Osteocyte (in vitro differentiated cells): ENCODE results near the gene MYADM. TPM values are rescaled to one million over a fixed set of nuclear protein-coding genes. Genes with fewer than 3 reads are reported as not detected.

Experiments
- DNase-seq: peaks from one replicate; pipeline ENCODE4 v3.0.0; 2021; ENCODE audit warnings: mixed read lengths; ENCODE audit not compliant: unreplicated experiment; ENCODE audit errors: extremely low spot score
- H3K27ac Mint-ChIP-seq: one replicate; pipeline ENCODE4 v1.8.0; 2021; ENCODE audit warnings: mild to moderate bottlenecking, mixed read lengths; ENCODE audit not compliant: unreplicated experiment
- H3K27me3 Mint-ChIP-seq: one replicate; pipeline ENCODE4 v1.8.0; 2021; ENCODE audit warnings: mixed read lengths; ENCODE audit not compliant: unreplicated experiment
- H3K36me3 Mint-ChIP-seq: one replicate; pipeline ENCODE4 v1.8.0; 2021; ENCODE audit warnings: mixed read lengths; ENCODE audit not compliant: unreplicated experiment
- H3K4me1 Mint-ChIP-seq: one replicate; pipeline ENCODE4 v1.8.0; 2021; ENCODE audit warnings: mixed read lengths; ENCODE audit not compliant: unreplicated experiment
- H3K4me3 Mint-ChIP-seq: one replicate; pipeline ENCODE4 v1.8.0; 2021; ENCODE audit warnings: mild to moderate bottlenecking, moderate library complexity, mixed read lengths; ENCODE audit not compliant: unreplicated experiment
- H3K9me3 Mint-ChIP-seq: one replicate; pipeline ENCODE4 v1.8.0; 2021; ENCODE audit warnings: mixed read lengths; ENCODE audit not compliant: unreplicated experiment
- total RNA-seq: library from RNA; stranded (reverse); gene quantifications from 2 replicates; pipeline ENCODE4 v1.2.1, GENCODE V29; 2021
- TF ChIP-seq, protein P1 (sequence below): fragments of 200-600 bp; sonication (generic); IDR thresholded peaks from 2 replicates; pipeline ENCODE4 v1.5.0; 2021; ENCODE audit warnings: antibody characterized with exemption, mild to moderate bottlenecking, moderate library complexity

Gene MYADM
- total RNA-seq, 1 donor from 2014 or later: 165 TPM

DNA sequence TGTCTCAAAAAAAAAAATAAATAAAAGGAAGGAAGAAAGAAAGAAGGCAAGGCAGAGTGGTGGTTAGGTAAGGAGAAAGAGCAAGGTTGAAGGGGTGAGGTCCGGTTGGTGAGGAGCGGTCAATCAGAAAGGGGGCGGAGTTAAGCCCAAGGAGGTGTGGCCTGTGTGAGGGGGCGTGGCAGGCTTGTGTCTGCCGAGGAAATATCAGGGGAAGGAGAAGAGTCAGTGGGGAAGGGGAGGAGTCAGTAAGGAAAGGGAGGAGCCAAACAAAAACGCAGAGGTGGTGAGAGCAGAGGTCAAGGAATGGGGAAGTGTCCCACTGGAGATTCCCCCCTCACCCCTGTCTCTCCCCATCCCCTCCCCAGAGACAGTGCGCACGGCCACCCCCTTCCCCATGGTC, 47.3 kb downstream of the MYADM start:
- Mint-ChIP-seq H3K4me3 (no peak overlapping the region), H3K4me1 (peaks cover under 1% of the 10 kb centered on the region), H3K9me3 (no peaks in the 10 kb centered on the region), H3K27me3 (peaks cover 18% of the 10 kb centered on the region), H3K27ac (no peak overlapping the region), H3K36me3 (peaks cover 2% of the 10 kb centered on the region)
- TF ChIP-seq, protein P1, sequence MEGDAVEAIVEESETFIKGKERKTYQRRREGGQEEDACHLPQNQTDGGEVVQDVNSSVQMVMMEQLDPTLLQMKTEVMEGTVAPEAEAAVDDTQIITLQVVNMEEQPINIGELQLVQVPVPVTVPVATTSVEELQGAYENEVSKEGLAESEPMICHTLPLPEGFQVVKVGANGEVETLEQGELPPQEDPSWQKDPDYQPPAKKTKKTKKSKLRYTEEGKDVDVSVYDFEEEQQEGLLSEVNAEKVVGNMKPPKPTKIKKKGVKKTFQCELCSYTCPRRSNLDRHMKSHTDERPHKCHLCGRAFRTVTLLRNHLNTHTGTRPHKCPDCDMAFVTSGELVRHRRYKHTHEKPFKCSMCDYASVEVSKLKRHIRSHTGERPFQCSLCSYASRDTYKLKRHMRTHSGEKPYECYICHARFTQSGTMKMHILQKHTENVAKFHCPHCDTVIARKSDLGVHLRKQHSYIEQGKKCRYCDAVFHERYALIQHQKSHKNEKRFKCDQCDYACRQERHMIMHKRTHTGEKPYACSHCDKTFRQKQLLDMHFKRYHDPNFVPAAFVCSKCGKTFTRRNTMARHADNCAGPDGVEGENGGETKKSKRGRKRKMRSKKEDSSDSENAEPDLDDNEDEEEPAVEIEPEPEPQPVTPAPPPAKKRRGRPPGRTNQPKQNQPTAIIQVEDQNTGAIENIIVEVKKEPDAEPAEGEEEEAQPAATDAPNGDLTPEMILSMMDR: no peak
- no peak for DNase-seq

GRCh38 chr19:53916004-53916403, 48.3 kb downstream of the MYADM start:
- no peak for DNase-seq
- TF ChIP-seq, protein P1: no peak
- H3K9me3 Mint-ChIP-seq: no peaks in the 10 kb centered on the region
- H3K4me3 Mint-ChIP-seq: no peak overlapping the region
- no peaks in the 10 kb centered on the region for H3K4me1 Mint-ChIP-seq
- peaks cover 2% of the 10 kb centered on the region for H3K36me3 Mint-ChIP-seq
- peaks cover 8% of the 10 kb centered on the region for H3K27me3 Mint-ChIP-seq
- no peak overlapping the region for H3K27ac Mint-ChIP-seq

- Mint-ChIP-seq H3K27me3 (no peaks in the 10 kb centered on the region), H3K4me3 (no peak overlapping the region), H3K4me1 (no peaks in the 10 kb centered on the region), H3K27ac (no peak overlapping the region), H3K36me3 (peaks cover 2% of the 10 kb centered on the region), H3K9me3 (no peaks in the 10 kb centered on the region)
- no peak for DNase-seq
- TF ChIP-seq, protein P1: no peak
Measured at GRCh38 chr19:53917356-53917755, 49.7 kb downstream of the MYADM start.

Other genes starting within 250 kb of the MYADM start
- not detected in 2 replicates for gene DPRX, start 235.9 kb upstream of the MYADM start, total RNA-seq
- gene NLRP12, start 43.6 kb upstream of the MYADM start, total RNA-seq: not detected in 2 replicates
- gene PRKCG, start 14.3 kb downstream of the MYADM start, total RNA-seq: 0.21 and 0.30 TPM in 2 replicates
- not detected in 2 replicates for gene CACNG7, start 41.4 kb downstream of the MYADM start, total RNA-seq
- not detected in 2 replicates for gene CACNG8, start 95.1 kb downstream of the MYADM start, total RNA-seq
- gene CACNG6, start 123.8 kb downstream of the MYADM start, total RNA-seq: not detected in 2 replicates
- not detected in 2 replicates for gene VSTM1, start 196.0 kb downstream of the MYADM start, total RNA-seq
- not detected in 2 replicates for gene TARM1, start 213.5 kb downstream of the MYADM start, total RNA-seq
- gene OSCAR, start 232.9 kb downstream of the MYADM start, total RNA-seq: 0.32 and 0.47 TPM in 2 replicates
- 114 and 132 TPM in 2 replicates for gene NDUFA3, start 235.0 kb downstream of the MYADM start, total RNA-seq
- 28.1 and 29.4 TPM in 2 replicates for gene TFPT, start 247.8 kb downstream of the MYADM start, total RNA-seq
- 68.4 and 68.9 TPM in 2 replicates for gene PRPF31, start 247.9 kb downstream of the MYADM start, total RNA-seq